PC-9 (cell line): ENCODE data around the gene PDE4D. TPM values are rescaled to one million over a fixed set of nuclear protein-coding genes. Genes with fewer than 3 reads are reported as not detected.

Experiments used
- BruUV-seq: library from RNA; stranded (reverse); fragments of 400-500 nt; replicated peaks from 2 replicates; lab custom pipeline; 2021; lab: Mats Ljungman, UMichigan
- CTCF ChIA-PET: fragments of 300-600 bp; sonication (Branson Sonifier 250); formaldehyde crosslinking; loops from one replicate; lab custom pipeline; 2022; ENCODE audit warnings: antibody characterized with exemption; lab: Charles Lee
- POLR2A ChIA-PET: fragments of 300-600 bp; sonication (Branson Sonifier 250); formaldehyde crosslinking; loops from one replicate; lab custom pipeline; 2022; ENCODE audit warnings: antibody characterized with exemption; ENCODE audit not compliant: unreplicated experiment; lab: Charles Lee
- DNase-seq, 2 experiments: peaks; one replicate each; pipeline versions ENCODE4 v3.0.0 to v3.0.0-alpha.2; 2015 to 2022; ENCODE audit warnings: mixed read lengths in 1 of 2
- H2AFZ ChIP-seq: fragments of 200-600 bp; sonication (generic); 2 replicates; pipeline ENCODE4 v1.8.1; 2017; ENCODE audit warnings: antibody characterized with exemption
- H3F3A ChIP-seq: fragments of 200-600 bp; sonication (generic); 2 replicates; pipeline ENCODE4 v1.8.1; 2017; ENCODE audit warnings: antibody characterized with exemption, mild to moderate bottlenecking, low read depth; ENCODE audit not compliant: insufficient read depth
- H3K27ac ChIP-seq: fragments of 200-600 bp; sonication (generic); 2 replicates; pipeline ENCODE4 v1.6.1; 2016; ENCODE audit warnings: mixed run types
- H3K27me3 ChIP-seq: fragments of 200-600 bp; sonication (generic); 2 replicates; pipeline ENCODE4 v1.6.1; 2016; ENCODE audit warnings: low read depth, mixed run types; ENCODE audit not compliant: insufficient read depth
- H3K36me3 ChIP-seq: fragments of 200-600 bp; sonication (generic); 2 replicates; pipeline ENCODE4 v1.6.1; 2016; ENCODE audit warnings: low read depth, mixed run types
- H3K4me1 ChIP-seq: fragments of 200-600 bp; sonication (generic); replicated peaks from 2 replicates; pipeline ENCODE4 v1.6.1; 2016; ENCODE audit warnings: mixed run types; ENCODE audit not compliant: insufficient read depth
- H3K4me2 ChIP-seq: fragments of 200-600 bp; sonication (generic); 2 replicates; pipeline ENCODE4 v1.6.1; 2017; ENCODE audit warnings: mixed run types
- H3K4me3 ChIP-seq: fragments of 200-600 bp; sonication (generic); 2 replicates; pipeline ENCODE4 v1.6.1; 2016; ENCODE audit warnings: mixed run types
- H3K79me2 ChIP-seq: fragments of 200-600 bp; sonication (generic); 2 replicates; pipeline ENCODE4 v1.6.1; 2017; ENCODE audit warnings: low read depth, mixed run types
- H3K9me2 ChIP-seq: fragments of 200-600 bp; sonication (generic); 2 replicates; pipeline ENCODE4 v1.8.1; 2017; ENCODE audit warnings: mild to moderate bottlenecking; ENCODE audit not compliant: insufficient read depth
- H3K9me3 ChIP-seq: fragments of 200-600 bp; sonication (generic); 2 replicates; pipeline ENCODE4 v1.8.1; 2016; ENCODE audit warnings: low read depth; ENCODE audit not compliant: insufficient read depth
- H4K20me1 ChIP-seq: fragments of 200-600 bp; sonication (generic); 2 replicates; pipeline ENCODE4 v1.8.1; 2017; ENCODE audit not compliant: insufficient read depth
- CTCF ChIP-seq: fragments of 200-600 bp; sonication (generic); conservative IDR thresholded peaks from 2 replicates; pipeline ENCODE4 v1.6.1; 2017; ENCODE audit warnings: mixed run types, antibody characterized with exemption, mild to moderate bottlenecking, moderate library complexity
- EZH2 ChIP-seq: fragments of 200-600 bp; sonication (generic); IDR thresholded peaks from 2 replicates; pipeline ENCODE4 v1.8.0; 2017; ENCODE audit warnings: antibody characterized with exemption, low read depth
- intact Hi-C: fragments of 100-400 bp; cut with micrococcal nuclease; formaldehyde crosslinking; loops from one replicate; pipeline ENCODE4 v1.10.0; 2022; ENCODE audit not compliant: unreplicated experiment
- total RNA-seq: library from RNA; stranded (reverse); gene quantifications from 2 replicates; pipeline ENCODE4 v1.2.3, GENCODE V29; 2021

The PDE4D gene
- total RNA-seq, 1 experiment from 2014 or later, result 9.8 TPM

GRCh38 chr5:59346982-59347381 lies 546.5 kb downstream of the PDE4D start:
- Histone ChIP-seq H3K27ac (no peak overlapping the region), H3F3A (no peaks in the 10 kb centered on the region), H3K4me2 (no peak overlapping the region), H3K9me2 (no peaks in the 10 kb centered on the region), H3K4me1 (no peaks in the 10 kb centered on the region), H3K79me2 (no peaks in the 10 kb centered on the region), H3K9me3 (no peaks in the 10 kb centered on the region), H3K27me3 (no peaks in the 10 kb centered on the region), H3K36me3 (no peaks in the 10 kb centered on the region), H2AFZ (no peak overlapping the region), H3K4me3 (no peak overlapping the region), H4K20me1 (no peaks in the 10 kb centered on the region)
- TF ChIP-seq CTCF (no peak), EZH2 (no peak)
- no peak for DNase-seq
- ChIA-PET POLR2A (no interaction called here), CTCF (no interaction called here)
- intact Hi-C loops, result no loop called here
- BruUV-seq, result no TSS peak

- Histone ChIP-seq H2AFZ (no peak overlapping the region), H3F3A (no peaks in the 10 kb centered on the region), H3K27ac (no peak overlapping the region), H3K27me3 (no peaks in the 10 kb centered on the region), H4K20me1 (no peaks in the 10 kb centered on the region), H3K4me1 (no peaks in the 10 kb centered on the region), H3K9me3 (no peaks in the 10 kb centered on the region), H3K9me2 (no peaks in the 10 kb centered on the region), H3K79me2 (no peaks in the 10 kb centered on the region), H3K4me3 (no peak overlapping the region), H3K4me2 (no peak overlapping the region), H3K36me3 (no peaks in the 10 kb centered on the region)
- intact Hi-C loops, result no loop called here
- TF ChIP-seq CTCF, result no peak
- no peak for TF ChIP-seq EZH2
- POLR2A ChIA-PET, result no interaction called here
- CTCF ChIA-PET, result no interaction called here
- no TSS peak for BruUV-seq
- DNase-seq, result no peak
Measured at GRCh38 chr5:59346514-59346913, 547.0 kb downstream of the PDE4D start.

GRCh38 chr5:59342181-59342580 lies 551.3 kb downstream of the PDE4D start:
- Histone ChIP-seq H3K9me3 (no peaks in the 10 kb centered on the region), H3K9me2 (no peaks in the 10 kb centered on the region), H2AFZ (no peak overlapping the region), H3K27me3 (no peaks in the 10 kb centered on the region), H3K4me2 (no peak overlapping the region), H3K4me3 (no peak overlapping the region), H3K36me3 (no peaks in the 10 kb centered on the region), H3K27ac (no peak overlapping the region), H3K79me2 (no peaks in the 10 kb centered on the region), H3F3A (no peaks in the 10 kb centered on the region), H4K20me1 (no peaks in the 10 kb centered on the region), H3K4me1 (no peaks in the 10 kb centered on the region)
- TF ChIP-seq CTCF (no peak), EZH2 (no peak)
- no TSS peak for BruUV-seq
- POLR2A ChIA-PET, result no interaction called here
- intact Hi-C loops, result no loop called here
- CTCF ChIA-PET, result no interaction called here
- DNase-seq, result no peak
